PC-9 (cell line): ENCODE data around the gene OSBPL6. TPM values are rescaled to one million over a fixed set of nuclear protein-coding genes. Genes with fewer than 3 reads are reported as not detected.

Source experiments
- BruUV-seq: library from RNA; stranded (reverse); fragments of 400-500 nt; replicated peaks from 2 replicates; lab custom pipeline; 2021; lab: Mats Ljungman, UMichigan
- CTCF ChIA-PET: fragments of 300-600 bp; sonication (Branson Sonifier 250); formaldehyde crosslinking; loops from one replicate; lab custom pipeline; 2022; ENCODE audit warnings: antibody characterized with exemption; lab: Charles Lee
- POLR2A ChIA-PET: fragments of 300-600 bp; sonication (Branson Sonifier 250); formaldehyde crosslinking; loops from one replicate; lab custom pipeline; 2022; ENCODE audit warnings: antibody characterized with exemption; ENCODE audit not compliant: unreplicated experiment; lab: Charles Lee
- DNase-seq, 2 experiments: peaks; one replicate each; pipeline versions ENCODE4 v3.0.0 to v3.0.0-alpha.2; 2015 to 2022; ENCODE audit warnings: mixed read lengths in 1 of 2
- H2AFZ ChIP-seq: fragments of 200-600 bp; sonication (generic); 2 replicates; pipeline ENCODE4 v1.8.1; 2017; ENCODE audit warnings: antibody characterized with exemption
- H3F3A ChIP-seq: fragments of 200-600 bp; sonication (generic); 2 replicates; pipeline ENCODE4 v1.8.1; 2017; ENCODE audit warnings: antibody characterized with exemption, mild to moderate bottlenecking, low read depth; ENCODE audit not compliant: insufficient read depth
- H3K27ac ChIP-seq: fragments of 200-600 bp; sonication (generic); 2 replicates; pipeline ENCODE4 v1.6.1; 2016; ENCODE audit warnings: mixed run types
- H3K27me3 ChIP-seq: fragments of 200-600 bp; sonication (generic); 2 replicates; pipeline ENCODE4 v1.6.1; 2016; ENCODE audit warnings: low read depth, mixed run types; ENCODE audit not compliant: insufficient read depth
- H3K36me3 ChIP-seq: fragments of 200-600 bp; sonication (generic); 2 replicates; pipeline ENCODE4 v1.6.1; 2016; ENCODE audit warnings: low read depth, mixed run types
- H3K4me1 ChIP-seq: fragments of 200-600 bp; sonication (generic); replicated peaks from 2 replicates; pipeline ENCODE4 v1.6.1; 2016; ENCODE audit warnings: mixed run types; ENCODE audit not compliant: insufficient read depth
- H3K4me2 ChIP-seq: fragments of 200-600 bp; sonication (generic); 2 replicates; pipeline ENCODE4 v1.6.1; 2017; ENCODE audit warnings: mixed run types
- H3K4me3 ChIP-seq: fragments of 200-600 bp; sonication (generic); 2 replicates; pipeline ENCODE4 v1.6.1; 2016; ENCODE audit warnings: mixed run types
- H3K79me2 ChIP-seq: fragments of 200-600 bp; sonication (generic); 2 replicates; pipeline ENCODE4 v1.6.1; 2017; ENCODE audit warnings: low read depth, mixed run types
- H3K9me2 ChIP-seq: fragments of 200-600 bp; sonication (generic); 2 replicates; pipeline ENCODE4 v1.8.1; 2017; ENCODE audit warnings: mild to moderate bottlenecking; ENCODE audit not compliant: insufficient read depth
- H3K9me3 ChIP-seq: fragments of 200-600 bp; sonication (generic); 2 replicates; pipeline ENCODE4 v1.8.1; 2016; ENCODE audit warnings: low read depth; ENCODE audit not compliant: insufficient read depth
- H4K20me1 ChIP-seq: fragments of 200-600 bp; sonication (generic); 2 replicates; pipeline ENCODE4 v1.8.1; 2017; ENCODE audit not compliant: insufficient read depth
- CTCF ChIP-seq: fragments of 200-600 bp; sonication (generic); conservative IDR thresholded peaks from 2 replicates; pipeline ENCODE4 v1.6.1; 2017; ENCODE audit warnings: mixed run types, antibody characterized with exemption, mild to moderate bottlenecking, moderate library complexity
- EZH2 ChIP-seq: fragments of 200-600 bp; sonication (generic); IDR thresholded peaks from 2 replicates; pipeline ENCODE4 v1.8.0; 2017; ENCODE audit warnings: antibody characterized with exemption, low read depth
- intact Hi-C: fragments of 100-400 bp; cut with micrococcal nuclease; formaldehyde crosslinking; loops from one replicate; pipeline ENCODE4 v1.10.0; 2022; ENCODE audit not compliant: unreplicated experiment
- total RNA-seq: library from RNA; stranded (reverse); gene quantifications from 2 replicates; pipeline ENCODE4 v1.2.3, GENCODE V29; 2021

OSBPL6 gene
- total RNA-seq, 1 experiment from 2014 or later, result 2.6 TPM

- no peaks in the 10 kb centered on the region for H3K36me3 ChIP-seq
- no peak overlapping the region for H3K27ac ChIP-seq
- H3K9me3 ChIP-seq, result no peaks in the 10 kb centered on the region
- TF ChIP-seq EZH2 (no peak), CTCF (no peak)
- POLR2A ChIA-PET, result no interaction called here
- peaks cover 12% of the 10 kb centered on the region for H3K4me1 ChIP-seq
- no peak overlapping the region for H3K4me3 ChIP-seq
- no peak overlapping the region for H3K4me2 ChIP-seq
- no peaks in the 10 kb centered on the region for H3K9me2 ChIP-seq
- peaks cover 6% of the 10 kb centered on the region for H3F3A ChIP-seq
- H4K20me1 ChIP-seq, result no peaks in the 10 kb centered on the region
- H3K27me3 ChIP-seq, result no peaks in the 10 kb centered on the region
- BruUV-seq, result no TSS peak
- intact Hi-C loops, result loop anchor here (2.0 to 10.0 kb wide), 3 partner anchors 512 to 1084 kb away; no protein-coding TSS in a partner anchor
- DNase-seq, result peak in 1 of 2 experiments; percentile 40
- no peaks in the 10 kb centered on the region for H3K79me2 ChIP-seq
- H2AFZ ChIP-seq, result no peak overlapping the region
- CTCF ChIA-PET, result interaction anchor here (0.6 to 2.1 kb wide), 7 partner anchors 62 to 644 kb away, joined by 3 to 6 read pairs (median 4); partner anchors contain the start of gene PLEKHA3
Observed at GRCh38 chr2:178418426-178418825, 224.1 kb downstream of the OSBPL6 start.

GRCh38 chr2:178419123-178419522 is 224.8 kb downstream of the OSBPL6 start:
- H3K4me2 ChIP-seq, result no peak overlapping the region
- H3K27ac ChIP-seq, result no peak overlapping the region
- peaks cover 10% of the 10 kb centered on the region for H3K4me1 ChIP-seq
- no peaks in the 10 kb centered on the region for H3K9me3 ChIP-seq
- BruUV-seq, result no TSS peak
- no peaks in the 10 kb centered on the region for H3K27me3 ChIP-seq
- H4K20me1 ChIP-seq, result no peaks in the 10 kb centered on the region
- intact Hi-C loops, result loop anchor here (2.0 to 10.0 kb wide), 3 partner anchors 512 to 1084 kb away; no protein-coding TSS in a partner anchor
- DNase-seq, result no peak
- ChIA-PET CTCF (interaction anchor here (0.6 to 2.1 kb wide), 6 partner anchors 61 to 436 kb away, joined by 3 to 6 read pairs (median 3); partner anchors contain the start of gene PLEKHA3), POLR2A (interaction anchor here (0.6 to 0.7 kb wide), 2 partner anchors 32 to 233 kb away, joined by 3 to 5 read pairs; partner anchors contain the start of genes PJVK and PRKRA)
- no peaks in the 10 kb centered on the region for H3K79me2 ChIP-seq
- H2AFZ ChIP-seq, result no peak overlapping the region
- no peaks in the 10 kb centered on the region for H3K9me2 ChIP-seq
- TF ChIP-seq CTCF, result peak; percentile 67
- TF ChIP-seq EZH2, result no peak
- H3K4me3 ChIP-seq, result no peak overlapping the region
- H3F3A ChIP-seq, result peaks cover 4% of the 10 kb centered on the region
- H3K36me3 ChIP-seq, result no peaks in the 10 kb centered on the region

GRCh38 chr2:178420463-178420999 is 226.2 kb downstream of the OSBPL6 start:
- H3K4me1 ChIP-seq, result no peaks in the 10 kb centered on the region
- no peak overlapping the region for H2AFZ ChIP-seq
- H3K27me3 ChIP-seq, result no peaks in the 10 kb centered on the region
- H3K27ac ChIP-seq, result no peak overlapping the region
- BruUV-seq, result no TSS peak
- intact Hi-C loops, result no loop called here
- POLR2A ChIA-PET, result no interaction called here
- H3K79me2 ChIP-seq, result no peaks in the 10 kb centered on the region
- H3K36me3 ChIP-seq, result no peaks in the 10 kb centered on the region
- CTCF ChIA-PET, result no interaction called here
- no peak overlapping the region for H3K4me2 ChIP-seq
- no peaks in the 10 kb centered on the region for H3F3A ChIP-seq
- DNase-seq, result no peak
- H4K20me1 ChIP-seq, result no peaks in the 10 kb centered on the region
- H3K9me2 ChIP-seq, result no peaks in the 10 kb centered on the region
- TF ChIP-seq CTCF (no peak), EZH2 (no peak)
- no peaks in the 10 kb centered on the region for H3K9me3 ChIP-seq
- H3K4me3 ChIP-seq, result no peak overlapping the region
